Tibial nerve (tissue), 4 donors: ENCODE results near the gene FJX1.

Experiments used
- EP300 ChIP-seq, 2 donors: sonication (generic); formaldehyde crosslinking; IDR thresholded peaks; one replicate each; pipeline ENCODE4 v1.6.1; 2017; ENCODE audit warnings: antibody characterized with exemption in 2 of 2, mild to moderate bottlenecking in 1 of 2
- POLR2A ChIP-seq, 2 donors: fragments of 450-650 bp; IDR thresholded peaks; one replicate each; pipeline ENCODE4 v1.6.1; 2017; ENCODE audit warnings: antibody characterized with exemption in 2 of 2, mild to moderate bottlenecking in 2 of 2, moderate library complexity in 2 of 2
- TF ChIP-seq, protein P1 (sequence below), 5 experiments: fragments of 200-600 bp in 3 of 5; fragments of 450-650 bp in 2 of 5; sonication (generic) in 3 of 5; IDR thresholded peaks; one replicate each; pipeline ENCODE4 v1.5.1; 2016 to 2019; ENCODE audit warnings: antibody characterized with exemption in 5 of 5, mild to moderate bottlenecking in 3 of 5, moderate library complexity in 2 of 5

DNA sequence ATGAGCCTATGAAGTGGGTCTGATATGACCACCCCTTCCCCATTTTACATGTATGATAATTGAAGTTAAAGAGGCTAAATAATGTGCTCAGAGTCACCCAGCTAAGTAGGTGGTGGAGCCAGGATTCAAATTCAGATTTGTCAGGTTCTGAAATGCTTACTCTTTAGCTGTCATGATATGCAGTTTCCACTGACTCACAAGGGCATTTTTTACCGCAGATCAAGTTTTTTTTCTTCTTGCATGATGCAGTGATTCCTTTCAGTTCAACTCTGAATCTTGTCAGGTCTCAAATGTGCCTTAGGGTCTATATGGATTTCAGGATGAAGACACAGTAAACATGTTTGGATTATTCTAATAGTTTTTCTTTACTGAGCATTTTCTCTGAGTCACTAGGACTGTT lies 31.7 kb downstream of the FJX1 start:
- TF ChIP-seq, protein P1, sequence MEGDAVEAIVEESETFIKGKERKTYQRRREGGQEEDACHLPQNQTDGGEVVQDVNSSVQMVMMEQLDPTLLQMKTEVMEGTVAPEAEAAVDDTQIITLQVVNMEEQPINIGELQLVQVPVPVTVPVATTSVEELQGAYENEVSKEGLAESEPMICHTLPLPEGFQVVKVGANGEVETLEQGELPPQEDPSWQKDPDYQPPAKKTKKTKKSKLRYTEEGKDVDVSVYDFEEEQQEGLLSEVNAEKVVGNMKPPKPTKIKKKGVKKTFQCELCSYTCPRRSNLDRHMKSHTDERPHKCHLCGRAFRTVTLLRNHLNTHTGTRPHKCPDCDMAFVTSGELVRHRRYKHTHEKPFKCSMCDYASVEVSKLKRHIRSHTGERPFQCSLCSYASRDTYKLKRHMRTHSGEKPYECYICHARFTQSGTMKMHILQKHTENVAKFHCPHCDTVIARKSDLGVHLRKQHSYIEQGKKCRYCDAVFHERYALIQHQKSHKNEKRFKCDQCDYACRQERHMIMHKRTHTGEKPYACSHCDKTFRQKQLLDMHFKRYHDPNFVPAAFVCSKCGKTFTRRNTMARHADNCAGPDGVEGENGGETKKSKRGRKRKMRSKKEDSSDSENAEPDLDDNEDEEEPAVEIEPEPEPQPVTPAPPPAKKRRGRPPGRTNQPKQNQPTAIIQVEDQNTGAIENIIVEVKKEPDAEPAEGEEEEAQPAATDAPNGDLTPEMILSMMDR (IDR thresholded peaks at IDR 0.05) = no peak
- no peak for TF ChIP-seq POLR2A (IDR thresholded peaks at IDR 0.05)
- TF ChIP-seq EP300 (IDR thresholded peaks at IDR 0.05) = no peak
